GM12801 (cell line): ENCODE results near the gene RPL11.

ENCODE experiments used
- CTCF ChIP-seq: IDR thresholded peaks from one replicate; pipeline ENCODE4 v1.5.1; 2011; ENCODE audit warnings: control low read depth; ENCODE audit not compliant: insufficient read length; ENCODE audit errors: extremely low read depth

Gene RPL11

GRCh38 chr1:23691499-23692307 is at the start of gene RPL11:
Gene RPL11 (plus strand): TSS chr1:23691806. CDS start chr1:23691824, 18 bp downstream.
- no peak for TF ChIP-seq CTCF

- TF ChIP-seq CTCF: no peak
These were observed 47.7 kb upstream of the RPL11 start for GRCh38 chr1:23643736-23644554.

GRCh38 chr1:23644555-23644866 is 47.1 kb upstream of the RPL11 start:
- no peak for TF ChIP-seq CTCF

GRCh38 chr1:23645338-23645737 is 46.3 kb upstream of the RPL11 start:
- no peak for TF ChIP-seq CTCF

GRCh38 chr1:23646091-23646490 is 45.5 kb upstream of the RPL11 start:
- no peak for TF ChIP-seq CTCF

GRCh38 chr1:23646541-23646940 is 45.1 kb upstream of the RPL11 start:
- no peak for TF ChIP-seq CTCF

- no peak for TF ChIP-seq CTCF
These were observed 43.0 kb upstream of the RPL11 start for GRCh38 chr1:23648576-23648975.
